K562 (cell line): ENCODE results near the gene HS2ST1. TPM values are rescaled to one million over a fixed set of nuclear protein-coding genes. Genes with fewer than 3 reads are reported as not detected.
A peak's percentile ranks its signal among the peaks of the same experiment; 100 is the strongest.

Experiments used
- BACH1 ChIP-seq: fragments of 200-800 bp; sonication (Bioruptor generic); IDR thresholded peaks from 2 replicates; pipeline ENCODE4 v1.6.1; 2016; ENCODE audit warnings: missing genetic modification characterization, missing compliant biosample characterization
- CEBPG ChIP-seq, 3 experiments: fragments of 200-800 bp in 1 of 3; sonication (Bioruptor generic) in 1 of 3; sonication (generic) in 1 of 3; formaldehyde crosslinking in 1 of 3; IDR thresholded peaks in 2 of 3; conservative IDR thresholded peaks in 1 of 3; 2 replicates each; pipeline versions ENCODE4 v1.6.1 to v1.8.0; 2016 to 2022; ENCODE audit warnings: missing compliant biosample characterization in 2 of 3, missing genetic modification characterization in 2 of 3, mild to moderate bottlenecking in 1 of 3, missing genetic modification reagents in 1 of 3
- CHD4 ChIP-seq: fragments of 200-600 bp; sonication (generic); IDR thresholded peaks from 3 replicates; pipeline ENCODE4 v1.6.1; 2012; ENCODE audit warnings: low read depth, mild to moderate bottlenecking, mixed read lengths, low read length, inconsistent platforms; ENCODE audit not compliant: insufficient read depth, insufficient replicate concordance, poor library complexity, severe bottlenecking
- GATAD2B ChIP-seq: fragments of 450-650 bp; IDR thresholded peaks from 2 replicates; pipeline ENCODE4 v1.6.1; 2017; ENCODE audit warnings: mild to moderate bottlenecking, borderline replicate concordance
- HDAC1 ChIP-seq, 2 experiments: fragments of 450-650 bp; IDR thresholded peaks; 2 replicates each; pipeline ENCODE4 v1.6.1; 2016 to 2017; ENCODE audit warnings: inconsistent platforms in 1 of 2, mild to moderate bottlenecking in 1 of 2, moderate library complexity in 1 of 2
- ILF3 ChIP-seq: fragments of 450-650 bp; IDR thresholded peaks from 2 replicates; pipeline ENCODE4 v1.6.1; 2018; ENCODE audit warnings: antibody characterized with exemption, mild to moderate bottlenecking, moderate library complexity, borderline replicate concordance
- LARP7 ChIP-seq: fragments of 450-650 bp; IDR thresholded peaks from 2 replicates; pipeline ENCODE4 v1.6.1; 2016
- POLR2G ChIP-seq: fragments of 200-400 bp; formaldehyde crosslinking; IDR thresholded peaks from 2 replicates; pipeline ENCODE4 v1.6.1; 2017; ENCODE audit warnings: low read depth, mild to moderate bottlenecking, antibody characterized with exemption, low read length, moderate library complexity
- RBM22 ChIP-seq: fragments of 200-400 bp; formaldehyde crosslinking; IDR thresholded peaks from 2 replicates; pipeline ENCODE4 v1.6.1; 2018; ENCODE audit warnings: low read length, low read depth; ENCODE audit not compliant: poor library complexity, severe bottlenecking
- SPI1 ChIP-seq: IDR thresholded peaks from 2 replicates; pipeline ENCODE4 v1.6.1; 2011; ENCODE audit warnings: low read depth, low read length, control low read depth, borderline replicate concordance
- SRSF1 ChIP-seq: fragments of 200-400 bp; formaldehyde crosslinking; IDR thresholded peaks from 2 replicates; pipeline ENCODE4 v1.6.1; 2017; ENCODE audit warnings: mild to moderate bottlenecking, low read depth, low read length, moderate library complexity
- ZKSCAN3 ChIP-seq: fragments of 250-450 bp; sonication (Bioruptor Pico); IDR thresholded peaks from 2 replicates; pipeline ENCODE4 v1.4.0; 2020
- ZKSCAN8 ChIP-seq: fragments of 200-800 bp; sonication (Bioruptor generic); IDR thresholded peaks from 2 replicates; pipeline ENCODE4 v1.6.1; 2016; ENCODE audit warnings: missing genetic modification characterization, missing compliant biosample characterization
- ZNF175 ChIP-seq: fragments of 200-800 bp; sonication (Bioruptor generic); IDR thresholded peaks from 2 replicates; pipeline ENCODE4 v1.6.1; 2016; ENCODE audit warnings: low read depth, mild to moderate bottlenecking, missing genetic modification characterization, missing compliant biosample characterization
- ZNF347 ChIP-seq: fragments of 450-650 bp; formaldehyde crosslinking; IDR thresholded peaks from 2 replicates; pipeline ENCODE4 v1.4.0; 2020; ENCODE audit warnings: low read depth, mild to moderate bottlenecking, moderate library complexity
- ZNF436 ChIP-seq: fragments of 250-450, 450-650 bp; sonication (Bioruptor Pico); formaldehyde crosslinking; IDR thresholded peaks from 2 replicates; pipeline ENCODE4 v1.7.0; 2020; ENCODE audit warnings: mild to moderate bottlenecking
- ZNF561 ChIP-seq: fragments of 450-650 bp; formaldehyde crosslinking; conservative IDR thresholded peaks from 2 replicates; pipeline ENCODE4 v1.4.0; 2020; ENCODE audit warnings: mild to moderate bottlenecking, moderate library complexity
- ZNF57 ChIP-seq: fragments of 450-650 bp; formaldehyde crosslinking; IDR thresholded peaks from 2 replicates; pipeline ENCODE4 v1.4.0; 2020; ENCODE audit warnings: mild to moderate bottlenecking, moderate library complexity
- polyA plus RNA-seq, 8 experiments: library from polyadenylated mRNA; depleted of rRNA in 4 of 8; stranded (reverse) in 5 of 8; unstranded in 3 of 8; fragments of >200 nt; fragmentation: Nextera tagmentation in 2 of 8; fragmentation: Illumina TruSeq in 1 of 8; extraction: Ambion mirVana in 2 of 8; extraction: Trizol in 1 of 8; gene quantifications; 2 replicates each; pipeline versions ENCODE4 v1.2.1 to v1.2.3, GENCODE V29; 2011 to 2014; ENCODE audit warnings: inconsistent platforms in 1 of 8, missing spikeins in 1 of 8
- total RNA-seq, 7 experiments: library from RNA; depleted of rRNA in 6 of 7; stranded (reverse); fragments of >200 nt in 6 of 7; fragmentation: Illumina TruSeq in 2 of 7; extraction: Trizol in 2 of 7; gene quantifications; 2 replicates each; pipeline versions ENCODE4 v1.2.1 to v1.2.3, GENCODE V29; 2011 to 2021; ENCODE audit warnings: low replicate concordance in 1 of 7
- TF ChIP-seq, protein P1 (sequence below): fragments of 200-800 bp; sonication (Bioruptor generic); IDR thresholded peaks from 2 replicates; pipeline ENCODE4 v1.6.1; 2017; ENCODE audit warnings: missing genetic modification characterization, missing compliant biosample characterization
- TF ChIP-seq, protein P2 (sequence below): conservative IDR thresholded peaks from 2 replicates; pipeline ENCODE4 v1.6.1; 2011; ENCODE audit warnings: low read depth, mild to moderate bottlenecking, low read length; ENCODE audit not compliant: control insufficient read depth
- TF ChIP-seq, protein P3 (sequence below): fragments of 450-650 bp; IDR thresholded peaks from 2 replicates; pipeline ENCODE4 v1.6.1; 2017; ENCODE audit warnings: antibody characterized with exemption, mild to moderate bottlenecking

HS2ST1 gene
- total and polyA plus RNA-seq, 9 of the 15 experiments (the other 6 are each of a cell fraction or from before 2014, with no cell fraction given) = 7.7 to 43.3 (median 25.8) TPM

DNA sequence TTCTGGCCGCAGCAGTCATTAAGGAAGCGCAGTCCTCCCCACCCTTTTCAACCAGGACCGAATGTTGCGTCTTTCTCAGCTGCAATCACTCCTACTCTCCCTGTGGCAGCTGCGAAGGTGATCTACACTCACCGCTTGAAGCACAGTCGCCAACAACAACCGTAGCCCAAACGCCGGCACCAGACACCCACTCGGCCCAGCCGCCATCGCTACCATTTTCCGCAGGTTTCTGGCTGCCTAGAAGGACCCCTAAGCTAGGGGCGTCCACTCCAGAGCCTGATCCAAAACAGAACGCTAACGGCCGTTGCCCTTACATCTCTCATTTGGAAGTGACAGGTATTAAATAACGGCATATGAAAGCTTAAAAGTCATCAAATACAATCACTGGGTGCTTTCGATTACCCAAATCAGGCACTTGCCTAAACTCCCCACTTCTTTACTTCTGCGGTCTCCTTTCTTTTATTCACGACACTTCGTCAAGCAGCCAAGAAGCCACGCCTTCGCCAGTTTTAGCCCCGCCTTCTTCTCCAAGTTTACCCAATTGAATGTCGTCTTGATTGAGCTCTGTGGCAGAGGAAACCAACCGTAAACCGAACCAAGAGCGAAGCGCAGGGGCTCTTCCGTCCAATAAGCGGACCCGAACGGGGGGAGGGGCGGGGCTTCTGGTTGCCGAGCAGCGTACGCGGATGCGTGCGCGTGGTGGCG, 387 bp upstream of the HS2ST1 start, which contains the start of gene SELENOF (continued):
- TF ChIP-seq, protein P1, sequence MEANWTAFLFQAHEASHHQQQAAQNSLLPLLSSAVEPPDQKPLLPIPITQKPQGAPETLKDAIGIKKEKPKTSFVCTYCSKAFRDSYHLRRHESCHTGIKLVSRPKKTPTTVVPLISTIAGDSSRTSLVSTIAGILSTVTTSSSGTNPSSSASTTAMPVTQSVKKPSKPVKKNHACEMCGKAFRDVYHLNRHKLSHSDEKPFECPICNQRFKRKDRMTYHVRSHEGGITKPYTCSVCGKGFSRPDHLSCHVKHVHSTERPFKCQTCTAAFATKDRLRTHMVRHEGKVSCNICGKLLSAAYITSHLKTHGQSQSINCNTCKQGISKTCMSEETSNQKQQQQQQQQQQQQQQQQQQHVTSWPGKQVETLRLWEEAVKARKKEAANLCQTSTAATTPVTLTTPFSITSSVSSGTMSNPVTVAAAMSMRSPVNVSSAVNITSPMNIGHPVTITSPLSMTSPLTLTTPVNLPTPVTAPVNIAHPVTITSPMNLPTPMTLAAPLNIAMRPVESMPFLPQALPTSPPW (CRISPR knock-in tag) = no peak
- TF ChIP-seq CHD4 (no peak), ZKSCAN8 (CRISPR knock-in tag) (no peak), ZNF561 (no peak), HDAC1 (IDR thresholded peaks at IDR 0.05) (peak in 1 of 2 experiments; percentile 88; a peak in 2 of 4 replicates), ZKSCAN3 (CRISPR knock-in tag) (no peak), ILF3 (no peak; the same call in 1 of the 2 replicates), ZNF175 (CRISPR knock-in tag) (no peak), ZNF57 (CRISPR knock-in tag) (no peak), BACH1 (tag) (no peak), LARP7 (no peak), ZNF347 (CRISPR knock-in tag) (no peak), POLR2G (peak; percentile 80), RBM22 (no peak), GATAD2B (no peak), SPI1 (no peak), CEBPG (CRISPR knock-in tag; IDR thresholded peaks at IDR 0.05) (no peak), CEBPG (tag; conservative IDR thresholded peaks at IDR 0.05 in 1 of 2, IDR thresholded peaks at IDR 0.05 in 1 of 2) (no peak), SRSF1 (no peak), ZNF436 (no peak)
- TF ChIP-seq, protein P2, sequence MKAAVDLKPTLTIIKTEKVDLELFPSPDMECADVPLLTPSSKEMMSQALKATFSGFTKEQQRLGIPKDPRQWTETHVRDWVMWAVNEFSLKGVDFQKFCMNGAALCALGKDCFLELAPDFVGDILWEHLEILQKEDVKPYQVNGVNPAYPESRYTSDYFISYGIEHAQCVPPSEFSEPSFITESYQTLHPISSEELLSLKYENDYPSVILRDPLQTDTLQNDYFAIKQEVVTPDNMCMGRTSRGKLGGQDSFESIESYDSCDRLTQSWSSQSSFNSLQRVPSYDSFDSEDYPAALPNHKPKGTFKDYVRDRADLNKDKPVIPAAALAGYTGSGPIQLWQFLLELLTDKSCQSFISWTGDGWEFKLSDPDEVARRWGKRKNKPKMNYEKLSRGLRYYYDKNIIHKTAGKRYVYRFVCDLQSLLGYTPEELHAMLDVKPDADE = no peak
- TF ChIP-seq, protein P3, sequence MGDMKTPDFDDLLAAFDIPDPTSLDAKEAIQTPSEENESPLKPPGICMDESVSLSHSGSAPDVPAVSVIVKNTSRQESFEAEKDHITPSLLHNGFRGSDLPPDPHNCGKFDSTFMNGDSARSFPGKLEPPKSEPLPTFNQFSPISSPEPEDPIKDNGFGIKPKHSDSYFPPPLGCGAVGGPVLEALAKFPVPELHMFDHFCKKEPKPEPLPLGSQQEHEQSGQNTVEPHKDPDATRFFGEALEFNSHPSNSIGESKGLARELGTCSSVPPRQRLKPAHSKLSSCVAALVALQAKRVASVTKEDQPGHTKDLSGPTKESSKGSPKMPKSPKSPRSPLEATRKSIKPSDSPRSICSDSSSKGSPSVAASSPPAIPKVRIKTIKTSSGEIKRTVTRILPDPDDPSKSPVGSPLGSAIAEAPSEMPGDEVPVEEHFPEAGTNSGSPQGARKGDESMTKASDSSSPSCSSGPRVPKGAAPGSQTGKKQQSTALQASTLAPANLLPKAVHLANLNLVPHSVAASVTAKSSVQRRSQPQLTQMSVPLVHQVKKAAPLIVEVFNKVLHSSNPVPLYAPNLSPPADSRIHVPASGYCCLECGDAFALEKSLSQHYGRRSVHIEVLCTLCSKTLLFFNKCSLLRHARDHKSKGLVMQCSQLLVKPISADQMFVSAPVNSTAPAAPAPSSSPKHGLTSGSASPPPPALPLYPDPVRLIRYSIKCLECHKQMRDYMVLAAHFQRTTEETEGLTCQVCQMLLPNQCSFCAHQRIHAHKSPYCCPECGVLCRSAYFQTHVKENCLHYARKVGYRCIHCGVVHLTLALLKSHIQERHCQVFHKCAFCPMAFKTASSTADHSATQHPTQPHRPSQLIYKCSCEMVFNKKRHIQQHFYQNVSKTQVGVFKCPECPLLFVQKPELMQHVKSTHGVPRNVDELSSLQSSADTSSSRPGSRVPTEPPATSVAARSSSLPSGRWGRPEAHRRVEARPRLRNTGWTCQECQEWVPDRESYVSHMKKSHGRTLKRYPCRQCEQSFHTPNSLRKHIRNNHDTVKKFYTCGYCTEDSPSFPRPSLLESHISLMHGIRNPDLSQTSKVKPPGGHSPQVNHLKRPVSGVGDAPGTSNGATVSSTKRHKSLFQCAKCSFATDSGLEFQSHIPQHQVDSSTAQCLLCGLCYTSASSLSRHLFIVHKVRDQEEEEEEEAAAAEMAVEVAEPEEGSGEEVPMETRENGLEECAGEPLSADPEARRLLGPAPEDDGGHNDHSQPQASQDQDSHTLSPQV = no peak
